Right atrium auricular region (tissue), 2 donors: ENCODE results near the gene PTPRN. TPM values are rescaled to one million over a fixed set of nuclear protein-coding genes. Genes with fewer than 3 reads are reported as not detected.

Experiments used
- DNase-seq: peaks from one replicate; pipeline ENCODE4 v3.0.0-alpha.2; 2019; ENCODE audit warnings: low spot score
- H3K27ac ChIP-seq, 2 donors: fragments of 200-600 bp; sonication (generic); 1 replicate in 1 of 2; 2 replicates in 1 of 2; pipeline ENCODE4 v1.5.1; 2016 to 2019
- H3K27me3 ChIP-seq, 2 donors: fragments of 200-600 bp; sonication (generic); one replicate each; pipeline versions ENCODE4 v1.5.1 to v1.6.0; 2017 to 2019
- H3K36me3 ChIP-seq: fragments of 200-600 bp; sonication (generic); one replicate; pipeline ENCODE4 v1.5.1; 2016
- H3K4me1 ChIP-seq, 2 donors: fragments of 200-600 bp; sonication (generic); one replicate each; pipeline versions ENCODE4 v1.5.1 to v1.6.0; 2017 to 2019
- H3K4me3 ChIP-seq, 2 donors: fragments of 200-600 bp; sonication (generic); 1 replicate in 1 of 2; 2 replicates in 1 of 2; pipeline ENCODE4 v1.5.1; 2017 to 2019; ENCODE audit warnings: mild to moderate bottlenecking in 1 of 2, moderate library complexity in 1 of 2
- H3K9me3 ChIP-seq, 2 donors: fragments of 200-600 bp; sonication (generic); one replicate each; pipeline ENCODE4 v1.5.1; 2019
- CTCF ChIP-seq, 2 donors: fragments of 200-600 bp; sonication (generic); IDR thresholded peaks; one replicate each; pipeline ENCODE4 v1.5.1; 2019; ENCODE audit warnings: antibody characterized with exemption in 2 of 2
- total RNA-seq, 2 donors: library from RNA; depleted of rRNA; stranded (reverse); fragments of >200 nt; gene quantifications; one replicate each; pipeline ENCODE4 v1.1.0, GENCODE V29; 2016

PTPRN gene
- total RNA-seq, 2 donors from 2014 or later: 0.74 TPM; not detected in 1

DNA sequence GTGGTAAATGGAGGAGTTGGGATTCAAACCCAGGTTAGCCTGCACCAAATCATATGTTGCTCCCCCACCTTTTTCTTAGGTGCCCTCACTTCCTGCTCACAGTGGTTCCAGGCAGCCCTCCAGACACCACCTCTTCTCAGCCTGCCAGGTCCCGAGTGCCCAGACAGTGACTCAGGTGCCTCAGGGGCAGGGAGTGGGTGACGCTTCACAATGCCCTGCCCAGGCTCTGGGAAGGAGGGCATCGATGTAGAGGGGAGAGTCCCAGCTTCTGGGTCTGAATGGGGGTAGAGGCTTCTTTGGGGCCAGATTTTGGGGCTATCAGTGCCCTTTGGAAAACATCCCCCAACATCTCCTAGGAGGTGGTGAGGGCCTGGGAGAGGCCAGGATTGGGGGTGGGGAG lies 35.3 kb downstream of the PTPRN start:
- no peaks in the 10 kb centered on the region for H3K36me3 ChIP-seq
- no peak for DNase-seq
- no peak overlapping the region for H3K4me3 ChIP-seq
- no peak for TF ChIP-seq CTCF (IDR thresholded peaks at IDR 0.05)
- H3K27me3 ChIP-seq: no peaks in the 10 kb centered on the region
- H3K27ac ChIP-seq: peak overlapping the region; percentile 52 to 90
- no peaks in the 10 kb centered on the region for H3K9me3 ChIP-seq
- H3K4me1 ChIP-seq: peaks cover 0 to 24% of the 10 kb centered on the region in 2 donors

- Histone ChIP-seq H3K9me3 (no peaks in the 10 kb centered on the region), H3K27me3 (no peaks in the 10 kb centered on the region), H3K27ac (no peak overlapping the region), H3K36me3 (no peaks in the 10 kb centered on the region), H3K4me3 (no peak overlapping the region), H3K4me1 (peaks cover 0 to 15% of the 10 kb centered on the region in 2 donors)
- no peak for DNase-seq
- no peak for TF ChIP-seq CTCF (IDR thresholded peaks at IDR 0.05)
Observed at GRCh38 chr2:219272995-219273394, 36.2 kb downstream of the PTPRN start.

DNA sequence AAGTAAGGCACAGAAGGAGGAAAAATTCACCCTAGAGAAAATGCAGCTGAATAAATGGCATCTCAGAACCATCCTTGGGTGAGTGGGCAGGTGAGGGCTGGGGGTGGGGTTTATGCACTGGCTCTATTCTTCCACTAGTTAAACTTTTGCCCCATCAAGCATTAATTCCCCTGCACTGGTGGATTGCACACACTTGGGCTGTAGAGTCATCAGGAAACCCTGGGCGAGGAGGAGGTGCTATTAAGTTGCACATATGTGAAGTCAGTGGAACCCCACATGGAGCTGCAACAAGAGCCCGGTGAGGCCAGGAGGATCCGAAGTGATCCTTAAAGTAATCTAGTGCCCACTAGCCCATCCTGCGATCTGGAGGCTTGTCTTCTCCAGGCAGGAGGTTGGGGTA lies 36.8 kb downstream of the PTPRN start:
- TF ChIP-seq CTCF (IDR thresholded peaks at IDR 0.05): no peak
- H3K9me3 ChIP-seq: no peaks in the 10 kb centered on the region
- H3K27me3 ChIP-seq: no peaks in the 10 kb centered on the region
- H3K4me1 ChIP-seq: peaks cover 0 to 9% of the 10 kb centered on the region in 2 donors
- DNase-seq: no peak
- no peaks in the 10 kb centered on the region for H3K36me3 ChIP-seq
- H3K27ac ChIP-seq: no peak overlapping the region
- no peak overlapping the region for H3K4me3 ChIP-seq

- TF ChIP-seq CTCF (IDR thresholded peaks at IDR 0.05): no peak
- no peaks in the 10 kb centered on the region for H3K36me3 ChIP-seq
- H3K4me1 ChIP-seq: peaks cover 0 to 8% of the 10 kb centered on the region in 2 donors
- DNase-seq: no peak
- H3K27ac ChIP-seq: no peak overlapping the region
- H3K27me3 ChIP-seq: no peaks in the 10 kb centered on the region
- no peaks in the 10 kb centered on the region for H3K9me3 ChIP-seq
- no peak overlapping the region for H3K4me3 ChIP-seq
Observed at GRCh38 chr2:219271021-219271420, 38.2 kb downstream of the PTPRN start.

DNA sequence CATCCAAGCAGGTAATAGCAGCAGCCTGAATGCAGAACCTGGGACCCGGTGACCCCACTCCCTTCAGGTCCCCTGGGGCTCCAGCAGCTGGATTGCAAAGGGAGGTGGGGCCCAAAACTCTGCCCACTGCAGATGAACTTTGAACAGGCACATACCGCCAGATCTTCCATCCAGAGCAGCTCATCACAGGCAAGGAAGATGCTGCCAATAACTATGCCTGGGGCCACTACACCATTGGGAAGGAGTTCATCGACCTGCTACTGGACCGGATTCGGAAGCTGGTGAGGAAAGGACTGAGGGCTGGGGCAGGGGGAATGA lies 39.2 kb downstream of the PTPRN start:
- no peak for DNase-seq
- no peak overlapping the region for H3K27ac ChIP-seq
- no peaks in the 10 kb centered on the region for H3K9me3 ChIP-seq
- H3K27me3 ChIP-seq: no peaks in the 10 kb centered on the region
- peaks cover 0 to 8% of the 10 kb centered on the region in 2 donors for H3K4me1 ChIP-seq
- TF ChIP-seq CTCF (IDR thresholded peaks at IDR 0.05): no peak
- H3K36me3 ChIP-seq: no peaks in the 10 kb centered on the region
- H3K4me3 ChIP-seq: no peak overlapping the region

GRCh38 chr2:219269362-219270054 lies 39.7 kb downstream of the PTPRN start:
- DNase-seq: no peak

More at GRCh38 chr2:219269362-219270054, 39.7 kb downstream of the PTPRN start:
- TF ChIP-seq CTCF (IDR thresholded peaks at IDR 0.05): no peak
- H3K27me3 ChIP-seq: no peaks in the 10 kb centered on the region
- no peak overlapping the region for H3K4me3 ChIP-seq
- no peaks in the 10 kb centered on the region for H3K9me3 ChIP-seq
- H3K36me3 ChIP-seq: no peaks in the 10 kb centered on the region
- H3K4me1 ChIP-seq: peaks cover 0 to 7% of the 10 kb centered on the region in 2 donors
- no peak overlapping the region for H3K27ac ChIP-seq
